GM18499 (cell line): ENCODE results near the gene HHATL.

Experiments used
- ATAC-seq: cut with Tn5 transposase; IDR thresholded peaks from one replicate; pipeline ENCODE4 v1.9.1; 2021; ENCODE audit warnings: moderate number of reproducible peaks; ENCODE audit not compliant: insufficient read depth, unreplicated experiment

The HHATL gene

GRCh38 chr3:42656680-42657610, 45.7 kb downstream of the HHATL start:
- no peak for ATAC-seq

- no peak for ATAC-seq
Measured at GRCh38 chr3:42655980-42656679, 46.5 kb downstream of the HHATL start.

GRCh38 chr3:42655331-42655888, 47.2 kb downstream of the HHATL start:
- ATAC-seq = no peak

- no peak for ATAC-seq
Measured at GRCh38 chr3:42654331-42655201, 48.0 kb downstream of the HHATL start.

GRCh38 chr3:42653560-42654330, 48.9 kb downstream of the HHATL start, which contains the start of gene ZBTB47:
Gene ZBTB47, plus strand, starts transcription at chr3:42653697. Its CDS starts 4,659 bp downstream, at chr3:42658356.
- ATAC-seq = no peak

GRCh38 chr3:42653303-42653559, 49.4 kb downstream of the HHATL start:
- ATAC-seq = no peak

- ATAC-seq = no peak
Measured at GRCh38 chr3:42652611-42653302, 49.8 kb downstream of the HHATL start.

GRCh38 chr3:42652251-42652610, 50.4 kb downstream of the HHATL start:
- ATAC-seq = no peak

- no peak for ATAC-seq
Measured at GRCh38 chr3:42651248-42652091, 51.1 kb downstream of the HHATL start.

- ATAC-seq = no peak
Measured at GRCh38 chr3:42649783-42650182, 52.8 kb downstream of the HHATL start.

GRCh38 chr3:42649006-42649405, 53.6 kb downstream of the HHATL start:
- no peak for ATAC-seq

GRCh38 chr3:42647821-42648459, 54.7 kb downstream of the HHATL start:
- ATAC-seq = no peak
